Measurements from ENCODE around the gene NOD1.
"Not testable (repeated sequence)": the region's sequence is repeated elsewhere in the genome, so short reads cannot be mapped to it uniquely, and the experiment has no call there.

NOD1 gene

DNA sequence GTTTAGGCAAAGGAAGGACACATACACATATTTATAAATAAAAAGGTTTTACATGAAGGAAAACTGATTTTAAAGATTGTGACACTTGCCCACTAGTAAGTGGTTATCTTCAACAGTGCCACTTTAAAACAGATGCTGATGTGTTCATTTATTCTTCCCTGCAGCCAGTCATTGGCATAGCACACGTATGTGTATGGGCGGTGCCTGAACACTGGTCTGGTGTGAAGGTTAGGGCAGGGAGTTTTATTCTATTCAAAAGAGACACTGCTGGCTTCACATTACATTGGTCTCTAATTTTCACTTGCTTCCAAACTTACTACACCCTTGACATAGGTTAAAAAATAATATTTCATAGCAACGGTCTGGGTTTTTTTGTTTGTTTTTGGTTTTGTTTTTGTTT lies 57.9 kb downstream of the NOD1 start:
- H3K79me2 ChIP-seq (ENCODE audit: low read length) = no peaks in the 10 kb centered on the region
- H3K36me3 ChIP-seq (replicated peaks; ENCODE audit: low read depth, low read length) = no peaks in the 10 kb centered on the region
- no peak for TF ChIP-seq EZH2phosphoT487 (IDR thresholded peaks at IDR 0.05; ENCODE audit: low read depth)
- TF ChIP-seq, protein P1, sequence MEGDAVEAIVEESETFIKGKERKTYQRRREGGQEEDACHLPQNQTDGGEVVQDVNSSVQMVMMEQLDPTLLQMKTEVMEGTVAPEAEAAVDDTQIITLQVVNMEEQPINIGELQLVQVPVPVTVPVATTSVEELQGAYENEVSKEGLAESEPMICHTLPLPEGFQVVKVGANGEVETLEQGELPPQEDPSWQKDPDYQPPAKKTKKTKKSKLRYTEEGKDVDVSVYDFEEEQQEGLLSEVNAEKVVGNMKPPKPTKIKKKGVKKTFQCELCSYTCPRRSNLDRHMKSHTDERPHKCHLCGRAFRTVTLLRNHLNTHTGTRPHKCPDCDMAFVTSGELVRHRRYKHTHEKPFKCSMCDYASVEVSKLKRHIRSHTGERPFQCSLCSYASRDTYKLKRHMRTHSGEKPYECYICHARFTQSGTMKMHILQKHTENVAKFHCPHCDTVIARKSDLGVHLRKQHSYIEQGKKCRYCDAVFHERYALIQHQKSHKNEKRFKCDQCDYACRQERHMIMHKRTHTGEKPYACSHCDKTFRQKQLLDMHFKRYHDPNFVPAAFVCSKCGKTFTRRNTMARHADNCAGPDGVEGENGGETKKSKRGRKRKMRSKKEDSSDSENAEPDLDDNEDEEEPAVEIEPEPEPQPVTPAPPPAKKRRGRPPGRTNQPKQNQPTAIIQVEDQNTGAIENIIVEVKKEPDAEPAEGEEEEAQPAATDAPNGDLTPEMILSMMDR (IDR thresholded peaks at IDR 0.05; ENCODE audit: low read depth, low read length) = no peak
- H3K9me3 ChIP-seq (ENCODE audit: insufficient read depth, low read length) = no peaks in the 10 kb centered on the region
- H3K27ac ChIP-seq (ENCODE audit: low read length) = no peak overlapping the region
- no peaks in the 10 kb centered on the region for H4K20me1 ChIP-seq (ENCODE audit: insufficient read depth, low read length)
- H3K27me3 ChIP-seq (ENCODE audit: low read depth, low read length) = no peaks in the 10 kb centered on the region
- H2AFZ ChIP-seq (ENCODE audit: low read depth, low read length) = no peak overlapping the region
- no peaks in the 10 kb centered on the region for H3K4me1 ChIP-seq (ENCODE audit: low read length)
- no peak overlapping the region for H3K9ac ChIP-seq (ENCODE audit: low read length)
- H3K4me3 ChIP-seq (ENCODE audit: low read length) = no peak overlapping the region
- H3K4me2 ChIP-seq (ENCODE audit: low read length) = no peak overlapping the region

DNA sequence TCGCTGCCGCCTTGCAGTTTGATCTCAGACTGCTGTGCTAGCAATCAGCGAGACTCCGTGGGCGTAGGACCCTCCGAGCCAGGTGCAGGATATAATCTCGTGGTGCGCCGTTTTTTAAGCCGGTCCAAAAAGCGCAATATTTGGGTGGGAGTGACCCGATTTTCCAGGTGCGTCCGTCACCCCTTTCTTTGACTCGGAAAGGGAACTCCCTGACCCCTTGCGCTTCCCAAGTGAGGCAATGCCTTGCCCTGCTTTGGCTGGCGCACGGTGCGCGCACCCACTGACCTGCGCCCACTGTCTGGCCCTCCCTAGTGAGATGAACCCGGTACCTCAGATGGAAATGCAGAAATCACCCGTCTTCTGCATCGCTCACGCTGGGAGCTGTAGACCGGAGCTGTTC lies 58.5 kb downstream of the NOD1 start:
- H3K79me2 ChIP-seq (ENCODE audit: low read length); H3K9me3 ChIP-seq (ENCODE audit: insufficient read depth, low read length); H2AFZ ChIP-seq (ENCODE audit: low read depth, low read length); H3K9ac ChIP-seq (ENCODE audit: low read length); H3K4me2 ChIP-seq (ENCODE audit: low read length); H3K27ac ChIP-seq (ENCODE audit: low read length); H4K20me1 ChIP-seq (ENCODE audit: insufficient read depth, low read length); H3K36me3 ChIP-seq (replicated peaks; ENCODE audit: low read depth, low read length); H3K4me1 ChIP-seq (ENCODE audit: low read length); H3K27me3 ChIP-seq (ENCODE audit: low read depth, low read length); H3K4me3 ChIP-seq (ENCODE audit: low read length): not testable (repeated sequence)

DNA sequence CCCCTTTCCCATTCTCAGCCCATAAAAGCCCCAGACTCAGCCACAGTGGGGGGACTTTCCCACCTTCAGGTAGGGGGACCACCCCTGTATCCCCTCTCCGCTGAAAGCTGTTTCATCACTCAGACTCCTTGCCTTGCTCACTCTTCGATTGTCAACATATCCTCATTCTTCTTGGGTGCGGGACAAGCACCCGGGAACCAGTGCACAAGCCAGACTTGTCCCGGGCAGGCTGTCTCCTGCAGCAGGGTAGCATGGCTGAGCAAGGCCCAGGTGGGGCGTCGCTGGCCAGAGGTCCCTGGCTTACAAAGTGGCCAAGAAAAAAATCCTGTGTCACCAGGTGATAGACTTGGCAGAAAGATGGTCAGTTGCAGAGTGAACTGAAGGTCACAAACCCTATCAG lies 64.7 kb downstream of the NOD1 start:
- Histone ChIP-seq H3K9ac (ENCODE audit: low read length) (no peak overlapping the region), H2AFZ (ENCODE audit: low read depth, low read length) (no peak overlapping the region), H3K36me3 (replicated peaks; ENCODE audit: low read depth, low read length) (peaks cover 9% of the 10 kb centered on the region), H3K27ac (ENCODE audit: low read length) (no peak overlapping the region), H3K9me3 (ENCODE audit: insufficient read depth, low read length) (no peaks in the 10 kb centered on the region), H3K27me3 (ENCODE audit: low read depth, low read length) (no peaks in the 10 kb centered on the region), H3K4me3 (ENCODE audit: low read length) (no peak overlapping the region), H3K79me2 (ENCODE audit: low read length) (no peaks in the 10 kb centered on the region), H4K20me1 (ENCODE audit: insufficient read depth, low read length) (no peaks in the 10 kb centered on the region), H3K4me1 (ENCODE audit: low read length) (peaks cover 18% of the 10 kb centered on the region), H3K4me2 (ENCODE audit: low read length) (no peak overlapping the region)
- TF ChIP-seq EZH2phosphoT487 (IDR thresholded peaks at IDR 0.05; ENCODE audit: low read depth) = no peak
- TF ChIP-seq, protein P1 (IDR thresholded peaks at IDR 0.05; ENCODE audit: low read depth, low read length) = no peak

DNA sequence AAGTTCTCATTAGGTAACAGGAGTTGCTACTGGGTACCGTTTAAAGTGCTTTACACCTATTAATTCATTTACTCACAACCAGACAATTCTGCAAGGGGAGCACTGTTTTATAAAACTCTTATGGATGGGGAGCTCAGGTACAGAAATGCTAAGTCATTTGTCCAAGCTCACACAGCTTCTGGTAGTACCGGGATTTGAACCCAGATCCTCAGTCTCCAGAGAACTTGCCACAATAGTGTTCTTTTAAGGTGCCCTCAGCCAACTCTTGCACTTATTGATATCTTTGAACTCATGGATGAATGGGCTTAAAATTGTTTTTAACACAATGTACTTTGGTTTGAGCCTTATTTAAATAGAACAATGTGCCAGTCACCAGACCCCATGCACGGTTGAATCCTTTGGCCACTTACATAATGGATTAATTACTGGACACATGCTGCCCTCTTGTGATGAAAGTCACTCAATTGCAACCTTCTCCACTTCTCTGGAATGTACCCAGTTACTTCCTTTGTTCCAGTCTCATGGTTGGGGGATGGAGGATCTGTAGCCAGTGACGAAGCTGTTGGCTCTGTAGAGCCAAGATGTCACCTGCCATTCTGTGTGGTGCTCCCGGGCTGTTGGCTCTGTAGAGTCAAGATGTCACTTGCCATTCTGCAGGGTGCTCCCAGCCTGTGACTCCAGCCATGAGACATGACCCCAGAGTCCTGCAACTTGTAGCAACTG lies 65.6 kb downstream of the NOD1 start:
- H3K9ac ChIP-seq (ENCODE audit: low read length) = no peak overlapping the region
- no peak overlapping the region for H3K4me2 ChIP-seq (ENCODE audit: low read length)
- no peak overlapping the region for H2AFZ ChIP-seq (ENCODE audit: low read depth, low read length)
- H3K9me3 ChIP-seq (ENCODE audit: insufficient read depth, low read length) = no peaks in the 10 kb centered on the region
- peaks cover 9% of the 10 kb centered on the region for H3K36me3 ChIP-seq (replicated peaks; ENCODE audit: low read depth, low read length)
- H3K4me3 ChIP-seq (ENCODE audit: low read length) = no peak overlapping the region
- H3K79me2 ChIP-seq (ENCODE audit: low read length) = no peaks in the 10 kb centered on the region
- no peaks in the 10 kb centered on the region for H4K20me1 ChIP-seq (ENCODE audit: insufficient read depth, low read length)
- H3K4me1 ChIP-seq (ENCODE audit: low read length) = peaks cover 18% of the 10 kb centered on the region
- no peak overlapping the region for H3K27ac ChIP-seq (ENCODE audit: low read length)
- H3K27me3 ChIP-seq (ENCODE audit: low read depth, low read length) = no peaks in the 10 kb centered on the region
- TF ChIP-seq, protein P1 (IDR thresholded peaks at IDR 0.05; ENCODE audit: low read depth, low read length) = peak; percentile 30
- TF ChIP-seq EZH2phosphoT487 (IDR thresholded peaks at IDR 0.05; ENCODE audit: low read depth) = no peak
